Epithelial cell of esophagus (primary cell): ENCODE measurements around the gene RSRC1.

Experiments
- DNase-seq: peaks from one replicate; pipeline ENCODE4 v3.0.0; 2010; ENCODE audit warnings: low read depth
- H3K4me3 ChIP-seq: 2 replicates; pipeline ENCODE4 v1.5.1; 2011; ENCODE audit warnings: mild to moderate bottlenecking, low read length, control low read depth
- CTCF ChIP-seq: IDR thresholded peaks from 2 replicates; pipeline ENCODE4 v1.5.1; 2011; ENCODE audit warnings: low read depth, mild to moderate bottlenecking, low read length, control low read depth, inconsistent platforms; ENCODE audit not compliant: insufficient read depth; ENCODE audit errors: missing control alignments

The RSRC1 gene

GRCh38 chr3:158134363-158134762 is 24.5 kb downstream of the RSRC1 start:
- no peak for DNase-seq

GRCh38 chr3:158140396-158140795 is 30.5 kb downstream of the RSRC1 start:
- TF ChIP-seq CTCF: no peak
- peak; percentile 6 for DNase-seq
- no peak overlapping the region for H3K4me3 ChIP-seq

More at GRCh38 chr3:158134363-158134762, 24.5 kb downstream of the RSRC1 start:
- no peak for TF ChIP-seq CTCF
- no peak overlapping the region for H3K4me3 ChIP-seq

GRCh38 chr3:158148218-158148617 is 38.3 kb downstream of the RSRC1 start:
- DNase-seq: peak; percentile 35
- TF ChIP-seq CTCF: no peak
- no peak overlapping the region for H3K4me3 ChIP-seq

GRCh38 chr3:158152186-158152585 is 42.3 kb downstream of the RSRC1 start:
- no peak overlapping the region for H3K4me3 ChIP-seq
- DNase-seq: peak; percentile 51
- TF ChIP-seq CTCF: no peak

- TF ChIP-seq CTCF: no peak
- no peak for DNase-seq
- no peak overlapping the region for H3K4me3 ChIP-seq
Observed at GRCh38 chr3:158158969-158159368, 49.1 kb downstream of the RSRC1 start.

- H3K4me3 ChIP-seq: no peak overlapping the region
- DNase-seq: peak; percentile 10
- no peak for TF ChIP-seq CTCF
Observed at GRCh38 chr3:158159714-158160113, 49.8 kb downstream of the RSRC1 start.

- peak; percentile 95 for DNase-seq
- no peak for TF ChIP-seq CTCF
- H3K4me3 ChIP-seq: no peak overlapping the region
Observed at GRCh38 chr3:158160958-158161357, 51.1 kb downstream of the RSRC1 start.
